ENCODE data around the gene NNAT. TPM values are rescaled to one million over a fixed set of nuclear protein-coding genes. Genes with fewer than 3 reads are reported as not detected.

NNAT gene
- total RNA-seq, result 0.09 TPM in 1 of 2 replicates, not detected in the other

GRCh38 chr20:37521061-37521771, at the start of gene NNAT:
NNAT (plus strand) TSS chr20:37521250; CDS start chr20:37521332, 82 bp downstream.

GRCh38 chr20:37527638-37528445, 6.8 kb downstream of the NNAT start, which contains the start of gene BLCAP:
BLCAP (minus strand) TSS chr20:37527876; CDS start chr20:37519174, 8,702 bp downstream.

Other genes with a start within 250 kb of the NNAT start
- 13.0 and 16.8 TPM in 2 replicates for gene MANBAL, start 231.6 kb upstream of the NNAT start, total RNA-seq
- gene SRC, start 175.1 kb upstream of the NNAT start, total RNA-seq, result 0.98 and 5.7 TPM in 2 replicates
- gene BLCAP, start 6.6 kb downstream of the NNAT start, total RNA-seq, result 47.2 and 56.7 TPM in 2 replicates
- gene CTNNBL1, start 172.8 kb downstream of the NNAT start, total RNA-seq, result 23.1 and 25.9 TPM in 2 replicates